HCEC 1CT (cell line): ENCODE data around the gene UBE2G2.
A peak's percentile ranks its signal among the peaks of the same experiment; 100 is the strongest.
"Not testable (repeated sequence)": the region's sequence is repeated elsewhere in the genome, so short reads cannot be mapped to it uniquely, and the experiment has no call there.

Experiments used
- DNase-seq: peaks from one replicate; pipeline ENCODE4 v3.0.0-alpha.2; 2017

The UBE2G2 gene

GRCh38 chr21:44835647-44835973 is 34.0 kb upstream of the UBE2G2 start:
- DNase-seq = no peak

GRCh38 chr21:44834951-44835646 is 33.5 kb upstream of the UBE2G2 start:
- no peak for DNase-seq

GRCh38 chr21:44834231-44834950 is 32.8 kb upstream of the UBE2G2 start:
- DNase-seq = no peak

GRCh38 chr21:44833663-44834062 is 32.0 kb upstream of the UBE2G2 start:
- DNase-seq = no peak

GRCh38 chr21:44832516-44833255 is 31.1 kb upstream of the UBE2G2 start:
- DNase-seq = not testable (repeated sequence)

- no peak for DNase-seq
Measured at GRCh38 chr21:44831227-44831860, 29.7 kb upstream of the UBE2G2 start.

GRCh38 chr21:44829507-44830092 is 28.0 kb upstream of the UBE2G2 start:
- DNase-seq = no peak

GRCh38 chr21:44828362-44829056 is 26.9 kb upstream of the UBE2G2 start:
- no peak for DNase-seq

GRCh38 chr21:44823179-44823660 is 21.6 kb upstream of the UBE2G2 start:
- no peak for DNase-seq

GRCh38 chr21:44822484-44823178 is 21.0 kb upstream of the UBE2G2 start:
- no peak for DNase-seq

GRCh38 chr21:44820851-44821250 is 19.2 kb upstream of the UBE2G2 start:
- peak; percentile 38 for DNase-seq

- no peak for DNase-seq
Measured at GRCh38 chr21:44819283-44820243, 17.9 kb upstream of the UBE2G2 start.

- DNase-seq = no peak
Measured at GRCh38 chr21:44818640-44819011, 17.0 kb upstream of the UBE2G2 start.

- DNase-seq = peak; percentile 72
Measured at GRCh38 chr21:44817914-44818639, 16.5 kb upstream of the UBE2G2 start, which contains the start of gene SUMO3. Gene SUMO3 (minus strand): TSS chr21:44818062. CDS start chr21:44817968, 94 bp downstream.

GRCh38 chr21:44817506-44817880 is 15.9 kb upstream of the UBE2G2 start:
- peak; percentile 88 for DNase-seq

- DNase-seq = no peak
Measured at GRCh38 chr21:44816761-44817505, 15.3 kb upstream of the UBE2G2 start.

- no peak for DNase-seq
Measured at GRCh38 chr21:44815852-44816628, 14.4 kb upstream of the UBE2G2 start.

- DNase-seq = no peak
Measured at GRCh38 chr21:44815225-44815624, 13.6 kb upstream of the UBE2G2 start.
